HT1080 (cell line): ENCODE results near the gene AP1M1. TPM values are rescaled to one million over a fixed set of nuclear protein-coding genes. Genes with fewer than 3 reads are reported as not detected.

ENCODE experiments used
- DNase-seq: peaks from one replicate; pipeline ENCODE4 v3.0.0-alpha.2; 2015; ENCODE audit warnings: low read depth
- total RNA-seq: library from RNA; depleted of rRNA; stranded (reverse); fragments of >200 nt; shearing (Covaris generic); gene quantifications from 2 replicates; pipeline ENCODE4 v1.2.3, GENCODE V29; 2014

AP1M1 gene
- total RNA-seq, 1 experiment from 2014 or later: 138 TPM

GRCh38 chr19:16207490-16208025, 9.8 kb downstream of the AP1M1 start:
- DNase-seq: no peak

GRCh38 chr19:16208064-16208759, 10.5 kb downstream of the AP1M1 start:
- no peak for DNase-seq

GRCh38 chr19:16208847-16209665, 11.3 kb downstream of the AP1M1 start:
- no peak for DNase-seq

GRCh38 chr19:16210168-16210567, 12.5 kb downstream of the AP1M1 start:
- DNase-seq: no peak

- no peak for DNase-seq
Measured at GRCh38 chr19:16213076-16213475, 15.4 kb downstream of the AP1M1 start.

- DNase-seq: no peak
Measured at GRCh38 chr19:16216744-16217670, 19.3 kb downstream of the AP1M1 start.

- DNase-seq: no peak
Measured at GRCh38 chr19:16217716-16218451, 20.2 kb downstream of the AP1M1 start.

GRCh38 chr19:16218851-16219250, 21.1 kb downstream of the AP1M1 start:
- no peak for DNase-seq

GRCh38 chr19:16222806-16223205, 25.1 kb downstream of the AP1M1 start:
- DNase-seq: no peak

GRCh38 chr19:16223746-16224145, 26.0 kb downstream of the AP1M1 start:
- no peak for DNase-seq

- DNase-seq: no peak
Measured at GRCh38 chr19:16224293-16225045, 26.8 kb downstream of the AP1M1 start.

- DNase-seq: no peak
Measured at GRCh38 chr19:16225279-16226183, 27.8 kb downstream of the AP1M1 start.

GRCh38 chr19:16226184-16226591, 28.5 kb downstream of the AP1M1 start:
- DNase-seq: no peak

GRCh38 chr19:16226878-16227836, 29.4 kb downstream of the AP1M1 start:
- no peak for DNase-seq

GRCh38 chr19:16227837-16228636, 30.3 kb downstream of the AP1M1 start:
- no peak for DNase-seq

GRCh38 chr19:16228637-16229321, 31.1 kb downstream of the AP1M1 start:
- DNase-seq: no peak
